ENCODE results near the gene TTC7B.

- no peak for TF ChIP-seq CTCF (IDR thresholded peaks at IDR 0.05)
- TF ChIP-seq POLR2A (IDR thresholded peaks at IDR 0.05), result no peak
- no peak for TF ChIP-seq POLR2AphosphoS5 (IDR thresholded peaks at IDR 0.05)
These were observed 84.7 kb downstream of the TTC7B start for GRCh38 chr14:90731487-90731886.

Data from prostate gland (tissue), 2 donors.